Neuronal stem cell (in vitro differentiated cells): Measurements from ENCODE around the gene PDE2A.

Source experiments
- DNase-seq: peaks from one replicate; pipeline ENCODE4 v3.0.0-alpha.2; 2013; ENCODE audit warnings: low spot score
- H2AFZ ChIP-seq: one replicate; pipeline ENCODE4 v1.6.1; 2013; ENCODE audit warnings: mild to moderate bottlenecking, low read length, inconsistent platforms
- H2AK5ac ChIP-seq: 2 replicates; pipeline ENCODE4 v1.6.1; 2013; ENCODE audit warnings: low read depth, mild to moderate bottlenecking, inconsistent platforms, low read length, moderate library complexity, mixed read lengths
- H2BK120ac ChIP-seq: 2 replicates; pipeline ENCODE4 v1.6.1; 2013; ENCODE audit warnings: low read depth, mild to moderate bottlenecking, inconsistent platforms, low read length, moderate library complexity, mixed read lengths
- H2BK12ac ChIP-seq: one replicate; pipeline ENCODE4 v1.6.1; 2013; ENCODE audit warnings: low read length, inconsistent platforms
- H2BK15ac ChIP-seq: 2 replicates; pipeline ENCODE4 v1.6.1; 2013; ENCODE audit warnings: mild to moderate bottlenecking, low read length, inconsistent platforms, mixed read lengths
- H2BK5ac ChIP-seq: one replicate; pipeline ENCODE4 v1.6.1; 2013; ENCODE audit warnings: inconsistent platforms, mild to moderate bottlenecking, low read length, moderate library complexity
- H3K14ac ChIP-seq: one replicate; pipeline ENCODE4 v1.6.1; 2013; ENCODE audit warnings: low read length, inconsistent platforms
- H3K18ac ChIP-seq: 2 replicates; pipeline ENCODE4 v1.6.1; 2013; ENCODE audit warnings: low read length, inconsistent platforms
- H3K23ac ChIP-seq: 2 replicates; pipeline ENCODE4 v1.6.1; 2013; ENCODE audit warnings: low read depth, mild to moderate bottlenecking, mixed read lengths, low read length, inconsistent platforms; ENCODE audit not compliant: poor library complexity
- H3K27ac ChIP-seq: replicated peaks from 3 replicates; pipeline ENCODE4 v1.5.1; 2013; ENCODE audit warnings: low read length, inconsistent platforms
- H3K27me3 ChIP-seq, 3 experiments: 2 replicates each; pipeline ENCODE4 v1.6.1; 2013; ENCODE audit warnings: low read length in 3 of 3, mild to moderate bottlenecking in 2 of 3, inconsistent platforms in 1 of 3, low read depth in 1 of 3, mixed read lengths in 1 of 3, moderate library complexity in 1 of 3; ENCODE audit not compliant: control insufficient read depth in 3 of 3, insufficient read depth in 3 of 3
- H3K36me3 ChIP-seq, 2 donors: replicated peaks in 1 of 2; 2 replicates each; pipeline ENCODE4 v1.6.1; 2013; ENCODE audit warnings: low read length in 2 of 2; ENCODE audit not compliant: control insufficient read depth in 2 of 2, insufficient read depth in 2 of 2
- H3K4ac ChIP-seq: 2 replicates; pipeline ENCODE4 v1.6.1; 2013; ENCODE audit warnings: inconsistent platforms, mild to moderate bottlenecking, low read length, moderate library complexity
- H3K4me1 ChIP-seq, 2 donors: 1 replicate in 1 of 2; 2 replicates in 1 of 2; pipeline ENCODE4 v1.6.1; 2013; ENCODE audit warnings: low read length in 2 of 2, low read depth in 1 of 2; ENCODE audit not compliant: control insufficient read depth in 2 of 2, insufficient read depth in 1 of 2
- H3K4me2 ChIP-seq: one replicate; pipeline ENCODE4 v1.6.1; 2013; ENCODE audit warnings: mild to moderate bottlenecking, low read length, inconsistent platforms; ENCODE audit not compliant: insufficient read depth, poor library complexity, severe bottlenecking
- H3K4me3 ChIP-seq, 2 donors: 2 replicates each; pipeline ENCODE4 v1.5.1; 2013; ENCODE audit warnings: low read length in 2 of 2, mild to moderate bottlenecking in 2 of 2, inconsistent platforms in 1 of 2, moderate library complexity in 1 of 2
- H3K79me1 ChIP-seq: one replicate; pipeline ENCODE4 v1.6.1; 2013; ENCODE audit warnings: low read depth, mild to moderate bottlenecking, inconsistent platforms, low read length, moderate library complexity
- H3K9ac ChIP-seq: one replicate; pipeline ENCODE4 v1.6.1; 2013; ENCODE audit warnings: mild to moderate bottlenecking, low read depth, low read length, inconsistent platforms; ENCODE audit not compliant: poor library complexity
- H3K9me3 ChIP-seq, 2 donors: replicated peaks in 1 of 2; 2 replicates each; pipeline versions ENCODE3 to v1.6.1; 2013; ENCODE audit warnings: low read length in 2 of 2, mild to moderate bottlenecking in 2 of 2, inconsistent platforms in 1 of 2, low read depth in 1 of 2, mixed read lengths in 1 of 2, moderate library complexity in 1 of 2; ENCODE audit not compliant: control insufficient read depth in 2 of 2, insufficient read depth in 1 of 2
- H4K8ac ChIP-seq: one replicate; pipeline ENCODE4 v1.6.1; 2013; ENCODE audit warnings: low read depth, mild to moderate bottlenecking, inconsistent platforms, low read length, moderate library complexity
- H4K91ac ChIP-seq: one replicate; pipeline ENCODE4 v1.6.1; 2013; ENCODE audit warnings: low read length, low read depth, mild to moderate bottlenecking, inconsistent platforms; ENCODE audit not compliant: poor library complexity
- WGBS, 2 donors: extraction: QIAGEN DNeasy Blood & Tissue Kit; methylation state at CpG; one replicate each; pipeline ENCODE4 v1.1.7; 2013; ENCODE audit warnings: missing lambda C conversion rate in 2 of 2, mixed read lengths in 1 of 2; ENCODE audit not compliant: insufficient read length in 2 of 2, insufficient replicate concordance in 1 of 2; ENCODE audit errors: extremely low coverage in 2 of 2; 5-methylcytosine and 5-hydroxymethylcytosine counted together

The PDE2A gene

GRCh38 chr11:72665911-72666472 lies 8.2 kb downstream of the PDE2A start:
- H3K9ac ChIP-seq, result no peak overlapping the region
- H2BK120ac ChIP-seq, result no peak overlapping the region
- no peak overlapping the region for H3K4me3 ChIP-seq
- H3K36me3 ChIP-seq, result no peaks in the 10 kb centered on the region
- no peak for DNase-seq
- H2AK5ac ChIP-seq, result no peak overlapping the region
- H2BK12ac ChIP-seq, result no peak overlapping the region
- no peak overlapping the region for H3K23ac ChIP-seq
- H3K14ac ChIP-seq, result no peak overlapping the region
- peaks cover 4 to 12% of the 10 kb centered on the region in 2 donors for H3K9me3 ChIP-seq
- H3K79me1 ChIP-seq, result no peaks in the 10 kb centered on the region
- no peak overlapping the region for H3K4ac ChIP-seq
- H2BK15ac ChIP-seq, result no peak overlapping the region
- H2AFZ ChIP-seq, result no peak overlapping the region
- H3K4me2 ChIP-seq, result no peak overlapping the region
- H3K27me3 ChIP-seq, result peaks cover 0 to 34% (median 0%) of the 10 kb centered on the region in 3 experiments
- no CpG with 5 or more reads among the region's 6 CpGs for WGBS, 2 donors
- no peak overlapping the region for H3K27ac ChIP-seq
- no peak overlapping the region for H2BK5ac ChIP-seq
- H4K91ac ChIP-seq, result no peak overlapping the region
- H4K8ac ChIP-seq, result no peak overlapping the region
- H3K4me1 ChIP-seq, result peaks cover 3 to 5% of the 10 kb centered on the region in 2 donors
- no peak overlapping the region for H3K18ac ChIP-seq

GRCh38 chr11:72662036-72662435 lies 12.2 kb downstream of the PDE2A start:
- Histone ChIP-seq H3K4me1 (peaks cover 3 to 7% of the 10 kb centered on the region in 2 donors), H2AK5ac (no peak overlapping the region), H3K9me3 (no peaks in the 10 kb centered on the region), H3K23ac (no peak overlapping the region), H3K9ac (no peak overlapping the region), H3K18ac (no peak overlapping the region), H3K27me3 (peaks cover 0 to 43% (median 0%) of the 10 kb centered on the region in 3 experiments), H3K27ac (no peak overlapping the region), H3K4me3 (no peak overlapping the region), H2BK5ac (no peak overlapping the region), H2AFZ (no peak overlapping the region), H3K4me2 (no peak overlapping the region), H2BK120ac (no peak overlapping the region), H4K91ac (no peak overlapping the region), H3K36me3 (no peaks in the 10 kb centered on the region), H4K8ac (no peak overlapping the region), H3K4ac (no peak overlapping the region), H2BK15ac (no peak overlapping the region), H3K79me1 (no peaks in the 10 kb centered on the region), H2BK12ac (no peak overlapping the region), H3K14ac (no peak overlapping the region)
- WGBS, 2 donors, result no CpG with 5 or more reads among the region's 5 CpGs
- DNase-seq, result no peak

- peaks cover 0 to 43% (median 0%) of the 10 kb centered on the region in 3 experiments for H3K27me3 ChIP-seq
- H3K4me3 ChIP-seq, result no peak overlapping the region
- no peak overlapping the region for H3K18ac ChIP-seq
- no peak overlapping the region for H4K8ac ChIP-seq
- DNase-seq, result no peak
- H3K4me1 ChIP-seq, result peaks cover 8 to 10% of the 10 kb centered on the region in 2 donors
- no peak overlapping the region for H2BK12ac ChIP-seq
- H4K91ac ChIP-seq, result no peak overlapping the region
- H2AFZ ChIP-seq, result no peak overlapping the region
- no peak overlapping the region for H3K9ac ChIP-seq
- no peak overlapping the region for H2BK15ac ChIP-seq
- H2BK120ac ChIP-seq, result no peak overlapping the region
- H3K27ac ChIP-seq, result no peak overlapping the region
- H3K23ac ChIP-seq, result no peak overlapping the region
- H3K14ac ChIP-seq, result no peak overlapping the region
- H3K79me1 ChIP-seq, result no peaks in the 10 kb centered on the region
- no peak overlapping the region for H3K4me2 ChIP-seq
- no peak overlapping the region for H3K4ac ChIP-seq
- WGBS, 2 donors, result no CpG with 5 or more reads among the region's 9 CpGs
- no peak overlapping the region for H2AK5ac ChIP-seq
- H3K9me3 ChIP-seq, result no peaks in the 10 kb centered on the region
- H3K36me3 ChIP-seq, result no peaks in the 10 kb centered on the region
- H2BK5ac ChIP-seq, result no peak overlapping the region
These were observed 12.7 kb downstream of the PDE2A start for GRCh38 chr11:72661486-72661885.

- H3K27ac ChIP-seq, result no peak overlapping the region
- no peaks in the 10 kb centered on the region for H3K79me1 ChIP-seq
- DNase-seq, result no peak
- H3K23ac ChIP-seq, result no peak overlapping the region
- H2AK5ac ChIP-seq, result no peak overlapping the region
- no peak overlapping the region for H3K4me3 ChIP-seq
- no peak overlapping the region for H4K8ac ChIP-seq
- H2AFZ ChIP-seq, result no peak overlapping the region
- no peak overlapping the region for H3K9ac ChIP-seq
- no peak overlapping the region for H2BK5ac ChIP-seq
- no peak overlapping the region for H4K91ac ChIP-seq
- no peak overlapping the region for H2BK15ac ChIP-seq
- no peaks in the 10 kb centered on the region for H3K9me3 ChIP-seq
- H2BK12ac ChIP-seq, result no peak overlapping the region
- no peak overlapping the region for H3K4ac ChIP-seq
- no peak overlapping the region for H3K18ac ChIP-seq
- no peak overlapping the region for H3K4me2 ChIP-seq
- H2BK120ac ChIP-seq, result no peak overlapping the region
- no peaks in the 10 kb centered on the region for H3K36me3 ChIP-seq
- no CpG with 5 or more reads among the region's 9 CpGs for WGBS, 2 donors
- peaks cover 9 to 10% of the 10 kb centered on the region in 2 donors for H3K4me1 ChIP-seq
- H3K27me3 ChIP-seq, result peaks cover 0 to 43% (median 0%) of the 10 kb centered on the region in 3 experiments
- no peak overlapping the region for H3K14ac ChIP-seq
These were observed 15.1 kb downstream of the PDE2A start for GRCh38 chr11:72658989-72659640.
